Activated B cell treated with CpG ODN at 0.5 μM for 24 hours (primary cell): ENCODE measurements around the gene BLVRB. TPM values are rescaled to one million over a fixed set of nuclear protein-coding genes. Genes with fewer than 3 reads are reported as not detected.
"Not testable (repeated sequence)": the region's sequence is repeated elsewhere in the genome, so short reads cannot be mapped to it uniquely, and the experiment has no call there.

Experiments used
- ATAC-seq: fragments of 200-7000 bp; cut with Tn5 transposase; one replicate; pipeline ENCODE4 v1.10.0; 2021; ENCODE audit warnings: low read depth, mild to moderate bottlenecking, moderate library complexity
- CTCF ChIA-PET: fragments of 350-600 bp; sonication (Branson Sonifier 250); formaldehyde crosslinking; loops from one replicate; lab custom pipeline; 2021; ENCODE audit warnings: antibody characterized with exemption; lab: Charles Lee
- POLR2A ChIA-PET: fragments of 350-600 bp; sonication (Branson Sonifier 250); formaldehyde crosslinking; loops from one replicate; lab custom pipeline; 2021; ENCODE audit warnings: antibody characterized with exemption; lab: Charles Lee
- DNase-seq: peaks from one replicate; pipeline ENCODE4 v3.0.0; 2022
- H3K27ac Mint-ChIP-seq: one replicate; pipeline ENCODE4 v1.8.0; 2020; ENCODE audit warnings: mixed read lengths
- H3K27me3 Mint-ChIP-seq: one replicate; pipeline ENCODE4 v1.8.0; 2021; ENCODE audit warnings: mixed read lengths
- H3K36me3 Mint-ChIP-seq: one replicate; pipeline ENCODE4 v1.8.0; 2021; ENCODE audit warnings: low read depth, mixed read lengths
- H3K4me1 Mint-ChIP-seq: one replicate; pipeline ENCODE4 v1.8.0; 2021; ENCODE audit warnings: mixed read lengths
- H3K4me3 Mint-ChIP-seq: one replicate; pipeline ENCODE4 v1.8.0; 2020; ENCODE audit warnings: mild to moderate bottlenecking, mixed read lengths
- H3K9me3 Mint-ChIP-seq: one replicate; pipeline ENCODE4 v1.8.0; 2020; ENCODE audit warnings: mixed read lengths
- CTCF ChIP-seq: fragments of 200-600 bp; IDR thresholded peaks from one replicate; pipeline ENCODE4 v1.8.0; 2022; ENCODE audit warnings: antibody characterized with exemption, mild to moderate bottlenecking
- intact Hi-C: fragments of 100-400 bp; cut with micrococcal nuclease; formaldehyde crosslinking; loops from one replicate; pipeline ENCODE4 v1.15.1; 2024
- total RNA-seq: library from RNA; stranded (reverse); gene quantifications from 2 replicates; pipeline ENCODE4 v1.2.3, GENCODE V29; 2022

BLVRB gene
- total RNA-seq, 1 donor from 2014 or later = 14.6 TPM

GRCh38 chr19:40442328-40443130 lies 23.0 kb downstream of the BLVRB start:
- no peak for ATAC-seq
- H3K27ac Mint-ChIP-seq = peak overlapping the region; percentile 97
- peaks cover 39% of the 10 kb centered on the region for H3K36me3 Mint-ChIP-seq
- DNase-seq = no peak
- ChIA-PET POLR2A (interaction anchor here (0.6 to 4.4 kb wide), 20 partner anchors 9 to 1007 kb away, joined by 3 to 104 read pairs (median 4); partner anchors contain the start of genes ACTMAP, AKT2, BLVRB and C19orf47), CTCF (interaction anchor here (0.7 to 3.9 kb wide), 8 partner anchors 9 to 137 kb away, joined by 3 to 49 read pairs (median 6); partner anchors contain the start of gene BLVRB)
- H3K9me3 Mint-ChIP-seq = no peaks in the 10 kb centered on the region
- intact Hi-C loops = loop anchor here (1.0 to 5.0 kb wide), 5 partner anchors 7 to 910 kb away; partner anchors contain the start of genes ACTMAP, EGLN2, LTBP4 and TGFB1
- peak overlapping the region; percentile 98 for H3K4me3 Mint-ChIP-seq
- no peaks in the 10 kb centered on the region for H3K27me3 Mint-ChIP-seq
- H3K4me1 Mint-ChIP-seq = peaks cover 33% of the 10 kb centered on the region
- no peak for TF ChIP-seq CTCF

- peak overlapping the region; percentile 97 for H3K27ac Mint-ChIP-seq
- peak overlapping the region; percentile 98 for H3K4me3 Mint-ChIP-seq
- no peak for TF ChIP-seq CTCF
- H3K27me3 Mint-ChIP-seq = no peaks in the 10 kb centered on the region
- ATAC-seq (no peak), DNase-seq (no peak)
- peaks cover 33% of the 10 kb centered on the region for H3K4me1 Mint-ChIP-seq
- H3K9me3 Mint-ChIP-seq = no peaks in the 10 kb centered on the region
- intact Hi-C loops = loop anchor here (5.0 kb wide), 3 partner anchors 161 to 911 kb away; partner anchors contain the start of genes EGLN2, LTBP4 and TGFB1
- ChIA-PET CTCF (interaction anchor here (2.8 to 3.9 kb wide), 3 partner anchors 22 to 137 kb away, joined by 11 to 49 read pairs (median 13); partner anchors contain the start of gene BLVRB), POLR2A (interaction anchor here (1.3 to 4.4 kb wide), 4 partner anchors 13 to 39 kb away, joined by 3 to 104 read pairs (median 52); partner anchors contain the start of gene SERTAD1)
- H3K36me3 Mint-ChIP-seq = peaks cover 39% of the 10 kb centered on the region
These were observed 23.8 kb downstream of the BLVRB start for GRCh38 chr19:40441719-40442253.

GRCh38 chr19:40438284-40438683 lies 27.3 kb downstream of the BLVRB start:
- Mint-ChIP-seq H3K27me3 (no peaks in the 10 kb centered on the region), H3K4me3 (no peak overlapping the region), H3K9me3 (no peaks in the 10 kb centered on the region), H3K27ac (peak overlapping the region; percentile 39), H3K4me1 (peaks cover 57% of the 10 kb centered on the region), H3K36me3 (peaks cover 30% of the 10 kb centered on the region)
- no peak for DNase-seq
- intact Hi-C loops = no loop called here
- TF ChIP-seq CTCF = no peak
- ChIA-PET CTCF (no interaction called here), POLR2A (interaction anchor here (1.0 to 1.4 kb wide), 2 partner anchors 11 to 18 kb away, joined by 5 to 8 read pairs; no protein-coding TSS in a partner anchor)
- no peak for ATAC-seq

- Mint-ChIP-seq H3K27ac (peak overlapping the region; percentile 94), H3K36me3 (no peaks in the 10 kb centered on the region), H3K4me3 (peak overlapping the region; percentile 87), H3K9me3 (no peaks in the 10 kb centered on the region), H3K27me3 (no peaks in the 10 kb centered on the region), H3K4me1 (peaks cover 39% of the 10 kb centered on the region)
- CTCF ChIA-PET = interaction anchor here (0.9 to 1.4 kb wide), 3 partner anchors 8 to 201 kb away, joined by 3 to 5 read pairs (median 3); partner anchors contain the start of genes SERTAD1 and SERTAD3
- no peak for TF ChIP-seq CTCF
- POLR2A ChIA-PET = interaction anchor here (0.8 to 4.4 kb wide), 6 partner anchors 8 to 172 kb away, joined by 3 to 48 read pairs (median 19); partner anchors contain the start of genes BLVRB, SERTAD1 and SERTAD3
- ATAC-seq = peak; percentile 74
- DNase-seq = peak; percentile 63
- intact Hi-C loops = loop anchor here (2.0 kb wide), 1 partner anchor 13 kb away; no protein-coding TSS in a partner anchor
These were observed 31.9 kb downstream of the BLVRB start for GRCh38 chr19:40433391-40434216.

GRCh38 chr19:40432760-40433159 lies 32.8 kb downstream of the BLVRB start:
- CTCF ChIA-PET = interaction anchor here (1.4 kb wide), 1 partner anchor 11 kb away, joined by 5 read pairs; the partner anchor contains the start of gene SERTAD3

More at GRCh38 chr19:40432760-40433159, 32.8 kb downstream of the BLVRB start:
- H3K9me3 Mint-ChIP-seq, ATAC-seq, DNase-seq, H3K27me3 Mint-ChIP-seq, H3K36me3 Mint-ChIP-seq, intact Hi-C loops: not testable (repeated sequence)
- POLR2A ChIA-PET = interaction anchor here (0.6 to 4.4 kb wide), 5 partner anchors 11 to 1587 kb away, joined by 3 to 48 read pairs (median 7); partner anchors contain the start of gene SERTAD3
- Mint-ChIP-seq H3K4me1 (peaks cover 34% of the 10 kb centered on the region), H3K4me3 (peak overlapping the region; percentile 87), H3K27ac (peak overlapping the region; percentile 94)
